Muscle of back (tissue), 11 donors: ENCODE results near the gene MIPOL1. TPM values are rescaled to one million over a fixed set of nuclear protein-coding genes. Genes with fewer than 3 reads are reported as not detected.

Source experiments
- DNase-seq, 3 donors: peaks; one replicate each; pipeline versions ENCODE4 v3.0.0 to v3.0.0-alpha.2; 2013
- polyA plus RNA-seq, 10 donors: library from polyadenylated mRNA; unstranded; fragments of 120-200 nt; gene quantifications; one replicate each; pipeline ENCODE4 v1.2.1, GENCODE V29; 2013; ENCODE audit not compliant: insufficient read length in 10 of 10

The MIPOL1 gene
- polyA plus RNA-seq, 10 donors, result 4.2 to 8.3 (median 4.9) TPM

DNA sequence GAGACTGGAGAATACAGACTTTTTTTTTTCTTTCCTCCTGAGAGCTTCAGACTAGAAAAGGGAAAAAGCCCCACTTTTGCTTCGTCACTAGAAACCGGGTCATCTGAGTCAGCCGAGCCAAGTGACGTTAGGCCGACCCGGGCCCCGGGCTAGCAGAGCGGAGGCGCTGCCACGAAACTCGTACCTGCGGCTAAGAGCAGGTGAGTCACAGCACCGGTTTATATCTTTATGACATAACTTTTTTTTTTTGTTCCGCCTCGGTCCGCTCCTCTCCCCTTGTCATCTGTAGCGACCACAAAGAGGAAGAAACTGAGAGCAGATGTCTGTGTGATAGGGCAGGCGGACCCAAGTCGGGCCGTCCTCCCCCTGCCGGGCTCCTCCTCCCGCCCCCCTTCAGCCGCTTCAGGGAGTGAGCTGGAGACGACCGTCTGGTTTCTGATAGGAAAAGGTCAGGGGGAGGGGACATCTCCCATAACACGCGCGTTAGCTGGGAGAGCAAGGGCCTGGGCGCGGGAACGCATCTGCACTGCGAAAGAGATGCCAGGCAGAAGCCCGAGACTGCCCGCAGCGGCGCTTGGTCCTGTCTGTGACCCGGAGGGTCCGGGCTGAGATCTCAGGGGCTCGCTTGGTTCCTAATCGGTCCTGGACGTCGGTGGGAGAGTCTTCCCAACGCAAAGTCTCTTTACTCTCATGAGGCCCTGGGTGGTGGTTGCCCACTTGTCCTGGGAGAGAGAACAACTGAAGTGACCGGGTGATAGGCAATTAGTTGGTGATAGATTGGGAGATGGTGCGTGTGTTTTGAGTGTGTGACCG, 398.3 kb downstream of the MIPOL1 start:
- DNase-seq, result peak in 1 of 3 donors; percentile 41

DNA sequence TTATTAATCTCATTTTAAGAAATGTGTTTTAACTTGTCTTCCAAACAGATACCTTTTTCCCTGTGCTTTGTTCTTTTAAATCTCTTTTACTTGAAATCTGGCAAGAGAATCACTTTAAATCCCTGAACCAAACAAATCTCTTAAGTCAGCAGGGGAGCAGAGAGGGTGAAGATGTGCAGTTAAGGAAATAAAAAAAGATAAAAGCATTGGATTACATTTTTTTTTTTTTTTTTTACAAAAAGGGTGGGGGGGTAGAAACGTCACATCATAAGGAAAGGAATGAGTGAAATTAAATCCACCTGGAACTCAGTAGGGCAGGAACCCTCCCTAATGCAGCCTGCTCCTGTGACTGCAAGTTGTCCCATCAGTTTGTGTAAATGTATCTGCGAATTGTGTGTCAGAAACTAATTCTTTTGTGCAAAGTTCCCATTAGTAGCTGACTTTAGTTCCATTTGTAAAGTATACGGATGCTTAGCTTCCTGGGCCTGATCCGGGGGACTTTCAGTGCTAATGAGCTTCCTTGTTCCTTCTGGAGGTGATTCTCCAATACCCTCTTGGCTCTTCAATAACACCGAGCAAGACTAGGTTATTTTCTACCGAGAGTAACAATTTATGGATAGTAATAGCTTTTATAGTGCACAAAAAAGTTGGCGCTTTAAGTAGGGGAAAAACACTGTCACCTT, 399.2 kb downstream of the MIPOL1 start:
- DNase-seq, result peak in 1 of 3 donors; percentile 32

DNA sequence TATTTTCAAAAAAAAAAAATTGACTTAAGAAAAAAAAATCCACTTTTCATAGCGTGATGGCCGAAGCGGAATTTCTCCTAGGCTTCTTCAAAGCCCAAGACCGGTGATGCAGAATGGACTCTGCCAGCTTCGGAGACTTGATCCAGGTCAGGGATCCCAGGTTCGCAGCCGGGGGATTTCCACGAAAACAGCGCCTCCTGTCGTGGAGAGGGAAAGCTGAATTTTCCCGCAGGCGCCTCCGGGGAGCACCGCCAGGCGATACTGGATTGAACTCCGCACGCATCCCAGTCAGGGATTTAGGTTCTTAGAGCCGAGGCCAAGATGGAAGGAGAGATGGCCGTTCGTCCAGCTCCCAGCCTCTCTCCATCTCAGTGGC, 399.8 kb downstream of the MIPOL1 start:
- peak in 1 of 3 donors; percentile 33 for DNase-seq

- peak in 1 of 3 donors; percentile 34 for DNase-seq
These were observed 400.4 kb downstream of the MIPOL1 start for GRCh38 chr14:37597914-37598746.

DNA sequence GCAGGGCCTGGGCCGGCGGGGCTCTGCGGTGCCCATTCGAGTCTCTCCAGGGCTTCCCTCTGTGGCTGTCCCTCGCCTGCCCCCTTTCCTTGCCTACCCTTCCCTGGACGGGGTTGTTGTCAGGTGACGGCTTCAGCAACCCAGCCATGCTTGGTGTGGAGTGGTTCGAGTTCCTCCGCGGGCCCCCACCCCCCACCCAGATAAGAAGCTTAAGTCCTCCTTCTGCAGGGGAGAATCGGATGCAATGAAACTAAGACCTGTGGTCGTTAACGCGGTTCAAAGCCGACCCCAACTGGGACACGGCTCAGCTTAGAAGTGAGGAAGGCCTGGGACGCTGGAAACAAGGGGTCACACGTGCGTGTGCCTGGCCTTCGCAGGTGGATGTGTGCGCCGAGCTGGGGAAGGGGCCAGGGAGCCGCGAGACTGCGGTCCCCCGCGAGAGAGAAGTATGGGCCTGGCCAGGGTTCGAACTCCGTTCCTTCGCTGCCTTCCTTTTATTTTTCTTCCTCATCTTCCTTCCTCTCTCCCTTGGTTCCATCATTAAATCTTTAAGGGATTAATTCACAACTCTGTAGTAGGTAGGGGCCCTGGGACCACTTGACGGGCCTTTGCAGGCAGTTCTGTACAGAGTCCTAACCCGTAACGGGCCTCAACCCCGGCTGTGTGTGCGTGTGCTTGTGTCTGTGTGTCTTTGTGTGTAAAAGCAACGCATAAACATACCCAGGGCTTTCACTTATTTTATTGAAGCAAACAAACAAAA, 401.2 kb downstream of the MIPOL1 start:
- DNase-seq, result peak in 1 of 3 donors; percentile 19

DNA sequence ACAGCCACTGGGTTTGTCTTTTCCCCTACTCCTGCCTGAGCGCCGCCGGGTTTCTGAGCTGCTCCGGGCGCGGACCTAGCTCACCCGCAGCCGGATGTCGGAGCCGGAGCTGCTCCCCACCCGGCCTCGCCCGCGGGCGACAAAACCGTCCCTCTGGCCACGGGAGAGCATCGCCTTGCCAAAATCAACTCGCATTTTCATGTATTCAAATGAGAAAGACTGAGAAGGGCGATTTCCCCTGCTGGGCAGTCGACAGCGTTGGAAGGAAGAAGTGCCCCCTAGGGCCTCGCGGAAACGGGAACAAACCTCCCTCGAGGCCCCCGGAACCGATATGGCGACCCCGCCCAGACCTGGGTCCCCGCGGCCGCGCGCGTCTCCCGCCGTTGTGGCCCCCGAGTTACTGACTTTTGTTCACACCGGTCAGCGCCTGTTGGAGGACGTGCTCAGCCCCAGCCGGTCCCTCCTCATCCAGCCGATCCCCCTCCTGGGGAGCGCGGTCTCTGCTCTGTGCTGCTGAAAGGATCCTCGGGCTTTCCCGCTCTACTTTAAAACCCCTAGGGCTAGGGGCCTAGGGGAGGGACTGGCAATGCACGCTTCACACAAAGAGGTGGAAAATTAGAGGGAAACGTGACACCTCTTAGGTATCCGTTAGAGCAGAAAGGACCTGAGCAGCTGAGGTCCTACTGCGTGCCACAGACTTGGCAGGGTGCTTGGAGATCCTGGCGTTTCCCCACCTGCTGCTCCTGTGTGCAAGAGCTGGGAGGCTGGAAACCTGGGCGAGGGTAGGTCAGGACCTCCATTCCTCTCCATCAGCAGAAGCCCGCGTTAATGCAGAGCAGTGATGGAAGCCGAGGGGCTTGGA, 402.0 kb downstream of the MIPOL1 start:
- peak in 1 of 3 donors; percentile 52 for DNase-seq

DNA sequence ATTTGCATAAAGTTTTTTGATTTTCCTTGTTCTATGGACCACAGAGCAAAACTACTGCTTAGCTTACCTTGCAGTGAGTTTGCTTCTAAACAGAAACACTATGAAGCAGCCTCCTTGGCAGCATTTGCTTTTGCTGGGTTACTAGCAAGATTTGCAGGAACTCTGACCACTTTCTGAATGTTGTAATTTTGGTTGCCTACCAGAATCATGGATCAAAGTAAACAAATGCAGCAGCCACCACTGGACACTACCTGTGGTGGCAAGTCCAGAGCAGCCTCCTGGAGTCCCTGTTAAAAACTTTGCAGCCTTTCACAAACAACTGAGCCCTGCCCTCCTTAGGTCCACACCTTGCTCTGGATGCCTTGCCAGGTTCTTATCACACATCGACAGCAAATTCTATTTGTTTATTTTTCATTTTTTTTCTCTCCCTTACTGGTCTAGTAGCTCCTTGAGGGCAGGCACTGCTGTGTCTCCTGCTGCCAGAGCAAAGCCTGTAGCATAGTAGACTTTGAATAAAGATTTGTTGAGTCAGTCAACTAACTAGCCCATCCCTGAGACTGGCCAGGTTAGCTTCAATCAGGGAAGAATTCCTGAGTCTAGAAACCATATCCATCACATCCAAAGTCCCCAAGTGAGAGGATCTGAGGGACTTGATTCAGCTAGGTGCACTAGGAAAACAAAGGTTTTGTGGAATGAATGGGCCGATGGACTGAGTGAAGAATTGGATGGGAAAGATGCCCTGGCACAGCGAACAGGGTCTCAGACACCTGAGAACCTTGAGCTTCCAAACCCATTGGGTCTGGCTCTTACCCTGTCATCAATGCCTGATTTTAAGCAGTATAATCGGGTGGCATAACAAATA, 403.4 kb downstream of the MIPOL1 start:
- DNase-seq, result no peak

GRCh38 chr14:37601865-37602264, 404.1 kb downstream of the MIPOL1 start:
- no peak for DNase-seq

Other genes starting within 250 kb of the MIPOL1 start
- gene SLC25A21, start 25.3 kb upstream of the MIPOL1 start, polyA plus RNA-seq, result 1 to 10 TPM; 1.3 to 2.2 (median 1.6) TPM